Body of pancreas (tissue), 4 donors: ENCODE measurements around the gene MTR.

Experiments
- POLR2A ChIP-seq, 3 donors: fragments of 450-650 bp; IDR thresholded peaks; one replicate each; pipeline ENCODE4 v1.6.1; 2016; ENCODE audit warnings: antibody characterized with exemption in 3 of 3, mild to moderate bottlenecking in 2 of 3
- TF ChIP-seq, protein P1 (sequence below), 7 experiments: fragments of 450-650 bp in 4 of 7; fragments of 200-600 bp in 3 of 7; sonication (generic) in 3 of 7; IDR thresholded peaks; one replicate each; pipeline ENCODE4 v1.5.1; 2016 to 2019; ENCODE audit warnings: antibody characterized with exemption in 7 of 7

GRCh38 chr1:236815941-236816340 lies 20.8 kb downstream of the MTR start:
- TF ChIP-seq, protein P1, sequence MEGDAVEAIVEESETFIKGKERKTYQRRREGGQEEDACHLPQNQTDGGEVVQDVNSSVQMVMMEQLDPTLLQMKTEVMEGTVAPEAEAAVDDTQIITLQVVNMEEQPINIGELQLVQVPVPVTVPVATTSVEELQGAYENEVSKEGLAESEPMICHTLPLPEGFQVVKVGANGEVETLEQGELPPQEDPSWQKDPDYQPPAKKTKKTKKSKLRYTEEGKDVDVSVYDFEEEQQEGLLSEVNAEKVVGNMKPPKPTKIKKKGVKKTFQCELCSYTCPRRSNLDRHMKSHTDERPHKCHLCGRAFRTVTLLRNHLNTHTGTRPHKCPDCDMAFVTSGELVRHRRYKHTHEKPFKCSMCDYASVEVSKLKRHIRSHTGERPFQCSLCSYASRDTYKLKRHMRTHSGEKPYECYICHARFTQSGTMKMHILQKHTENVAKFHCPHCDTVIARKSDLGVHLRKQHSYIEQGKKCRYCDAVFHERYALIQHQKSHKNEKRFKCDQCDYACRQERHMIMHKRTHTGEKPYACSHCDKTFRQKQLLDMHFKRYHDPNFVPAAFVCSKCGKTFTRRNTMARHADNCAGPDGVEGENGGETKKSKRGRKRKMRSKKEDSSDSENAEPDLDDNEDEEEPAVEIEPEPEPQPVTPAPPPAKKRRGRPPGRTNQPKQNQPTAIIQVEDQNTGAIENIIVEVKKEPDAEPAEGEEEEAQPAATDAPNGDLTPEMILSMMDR (IDR thresholded peaks at IDR 0.05): no peak
- no peak for TF ChIP-seq POLR2A (IDR thresholded peaks at IDR 0.05)
